RWPE2 (cell line): ENCODE data around the gene REM2.
A peak's percentile ranks its signal among the peaks of the same experiment; 100 is the strongest.
"Not testable (repeated sequence)": the region's sequence is repeated elsewhere in the genome, so short reads cannot be mapped to it uniquely, and the experiment has no call there.

Source experiments
- ATAC-seq: fragments of 200-7000 bp; cut with Tn5 transposase; 3 replicates; pipeline ENCODE4 v1.9.1; 2021; ENCODE audit warnings: low read depth
- DNase-seq: peaks from one replicate; pipeline ENCODE4 v3.0.0-alpha.2; 2020; ENCODE audit warnings: low spot score
- H3K27ac ChIP-seq: fragments of 450-650 bp; 2 replicates; pipeline ENCODE4 v1.5.1; 2017; ENCODE audit warnings: mild to moderate bottlenecking; ENCODE audit not compliant: poor library complexity, severe bottlenecking
- H3K27me3 ChIP-seq: fragments of 250-450 bp; sonication (Bioruptor Pico); 2 replicates; pipeline ENCODE4 v1.5.1; 2021; ENCODE audit warnings: mild to moderate bottlenecking, moderate library complexity; ENCODE audit not compliant: insufficient read depth, poor library complexity, severe bottlenecking
- H3K36me3 ChIP-seq: fragments of 250-450 bp; sonication (Bioruptor Pico); 2 replicates; pipeline ENCODE4 v1.5.1; 2020; ENCODE audit warnings: low read depth, mild to moderate bottlenecking, moderate library complexity
- H3K4me1 ChIP-seq: fragments of 250-450 bp; sonication (Bioruptor Pico); 2 replicates; pipeline ENCODE4 v1.5.1; 2021; ENCODE audit warnings: mild to moderate bottlenecking, moderate library complexity; ENCODE audit not compliant: insufficient read depth, poor library complexity, severe bottlenecking
- H3K4me3 ChIP-seq: fragments of 250-450 bp; sonication (Bioruptor Pico); 2 replicates; pipeline ENCODE4 v1.5.1; 2021; ENCODE audit warnings: mild to moderate bottlenecking, moderate library complexity; ENCODE audit not compliant: severe bottlenecking
- H3K9me3 ChIP-seq: fragments of 250-450 bp; sonication (Bioruptor Pico); 2 replicates; pipeline ENCODE4 v1.5.1; 2021; ENCODE audit warnings: mild to moderate bottlenecking, moderate library complexity; ENCODE audit not compliant: severe bottlenecking
- TF ChIP-seq, protein P1 (sequence below): fragments of 450-650 bp; IDR thresholded peaks from one replicate; pipeline ENCODE4 v1.5.1; 2017; ENCODE audit warnings: mild to moderate bottlenecking, moderate library complexity; ENCODE audit not compliant: poor library complexity, severe bottlenecking

REM2 gene

DNA sequence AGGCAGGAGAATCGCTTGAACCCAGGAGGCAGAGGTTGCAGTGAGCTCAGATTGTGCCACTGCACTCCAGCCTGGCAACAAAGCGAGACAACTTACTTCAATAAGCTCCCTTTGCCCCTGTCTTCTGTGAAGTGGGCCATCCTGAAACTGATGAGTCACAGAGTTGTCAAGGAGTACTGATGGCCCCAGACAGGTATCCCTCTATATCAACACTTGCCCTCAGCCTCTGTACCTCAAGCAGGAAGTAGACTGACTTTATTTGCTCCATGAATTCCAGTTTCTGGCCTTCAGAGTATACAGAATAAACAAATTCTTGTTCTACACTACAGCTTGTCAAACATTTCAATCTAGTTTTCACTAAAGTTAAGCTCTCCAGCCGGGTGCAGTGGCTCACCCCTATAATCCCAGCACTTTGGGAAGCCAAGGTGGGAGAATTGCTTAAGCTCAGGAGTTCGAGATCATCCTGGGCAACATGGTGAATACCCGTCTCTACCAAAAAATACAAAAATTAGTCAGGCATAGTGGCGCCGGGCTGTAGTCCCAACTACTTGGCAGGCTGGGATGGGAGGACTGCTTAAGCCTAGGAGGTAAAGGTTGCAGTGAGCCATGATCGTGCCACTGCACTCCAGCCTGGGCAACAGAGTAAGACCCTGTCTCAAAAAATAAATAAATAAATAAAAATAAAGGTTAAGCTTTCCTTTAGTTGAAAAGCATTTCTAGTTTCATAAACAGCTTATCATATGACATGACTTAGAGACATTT lies 27.9 kb upstream of the REM2 start:
- Histone ChIP-seq H3K4me1 (peaks cover 28% of the 10 kb centered on the region), H3K9me3 (no peaks in the 10 kb centered on the region), H3K27me3 (no peaks in the 10 kb centered on the region), H3K4me3 (no peak overlapping the region), H3K27ac (no peak overlapping the region), H3K36me3 (no peaks in the 10 kb centered on the region)
- TF ChIP-seq, protein P1, sequence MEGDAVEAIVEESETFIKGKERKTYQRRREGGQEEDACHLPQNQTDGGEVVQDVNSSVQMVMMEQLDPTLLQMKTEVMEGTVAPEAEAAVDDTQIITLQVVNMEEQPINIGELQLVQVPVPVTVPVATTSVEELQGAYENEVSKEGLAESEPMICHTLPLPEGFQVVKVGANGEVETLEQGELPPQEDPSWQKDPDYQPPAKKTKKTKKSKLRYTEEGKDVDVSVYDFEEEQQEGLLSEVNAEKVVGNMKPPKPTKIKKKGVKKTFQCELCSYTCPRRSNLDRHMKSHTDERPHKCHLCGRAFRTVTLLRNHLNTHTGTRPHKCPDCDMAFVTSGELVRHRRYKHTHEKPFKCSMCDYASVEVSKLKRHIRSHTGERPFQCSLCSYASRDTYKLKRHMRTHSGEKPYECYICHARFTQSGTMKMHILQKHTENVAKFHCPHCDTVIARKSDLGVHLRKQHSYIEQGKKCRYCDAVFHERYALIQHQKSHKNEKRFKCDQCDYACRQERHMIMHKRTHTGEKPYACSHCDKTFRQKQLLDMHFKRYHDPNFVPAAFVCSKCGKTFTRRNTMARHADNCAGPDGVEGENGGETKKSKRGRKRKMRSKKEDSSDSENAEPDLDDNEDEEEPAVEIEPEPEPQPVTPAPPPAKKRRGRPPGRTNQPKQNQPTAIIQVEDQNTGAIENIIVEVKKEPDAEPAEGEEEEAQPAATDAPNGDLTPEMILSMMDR: no peak
- ATAC-seq (no peak), DNase-seq (peak; percentile 19)

DNA sequence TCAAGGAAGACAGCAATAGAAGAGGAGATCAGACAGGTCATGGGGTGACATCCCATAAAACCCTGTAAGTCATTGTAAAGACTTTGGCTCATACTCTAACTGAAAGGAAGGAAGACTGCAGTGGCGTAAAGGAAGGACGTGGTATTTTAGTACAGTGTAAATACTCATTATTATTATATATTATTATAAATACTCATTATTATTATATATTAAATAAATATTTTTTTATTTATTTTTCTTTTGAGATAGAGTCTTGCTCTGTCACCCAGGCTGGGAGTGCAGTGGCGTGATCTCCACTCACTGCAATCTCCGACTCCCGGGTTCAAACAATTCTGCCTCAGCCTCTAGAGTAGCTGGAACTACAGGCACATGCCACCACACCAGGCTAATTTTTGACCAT lies 26.6 kb upstream of the REM2 start:
- H3K4me1 ChIP-seq: peaks cover 15% of the 10 kb centered on the region
- no peak for ATAC-seq
- H3K9me3 ChIP-seq: no peaks in the 10 kb centered on the region
- H3K36me3 ChIP-seq: no peaks in the 10 kb centered on the region
- DNase-seq: no peak
- H3K27ac ChIP-seq: no peak overlapping the region
- TF ChIP-seq, protein P1: no peak
- H3K4me3 ChIP-seq: no peak overlapping the region
- H3K27me3 ChIP-seq: no peaks in the 10 kb centered on the region

DNA sequence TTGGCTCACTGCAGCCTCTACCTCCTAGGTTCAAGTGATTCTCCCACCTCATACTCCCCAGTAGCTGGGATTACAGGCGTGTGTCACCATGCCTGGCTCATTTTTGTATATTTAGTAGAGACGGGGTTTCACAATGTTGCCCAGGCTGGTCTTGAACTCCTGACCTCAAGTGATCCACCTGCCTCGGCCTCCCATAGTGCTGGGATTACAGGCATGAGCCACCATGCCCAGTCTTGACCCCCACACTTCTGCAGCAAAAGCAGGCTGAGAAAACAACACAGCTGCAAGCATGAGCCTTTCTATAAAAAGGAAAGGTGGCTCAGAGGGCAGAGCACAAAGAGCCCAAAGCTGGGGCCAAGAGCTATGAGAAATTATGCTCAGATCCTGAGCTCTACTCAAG lies 22.6 kb upstream of the REM2 start:
- DNase-seq: peak; percentile 9
- H3K27ac ChIP-seq, H3K36me3 ChIP-seq, H3K4me1 ChIP-seq, H3K4me3 ChIP-seq, H3K9me3 ChIP-seq, H3K27me3 ChIP-seq, ATAC-seq: not testable (repeated sequence)

DNA sequence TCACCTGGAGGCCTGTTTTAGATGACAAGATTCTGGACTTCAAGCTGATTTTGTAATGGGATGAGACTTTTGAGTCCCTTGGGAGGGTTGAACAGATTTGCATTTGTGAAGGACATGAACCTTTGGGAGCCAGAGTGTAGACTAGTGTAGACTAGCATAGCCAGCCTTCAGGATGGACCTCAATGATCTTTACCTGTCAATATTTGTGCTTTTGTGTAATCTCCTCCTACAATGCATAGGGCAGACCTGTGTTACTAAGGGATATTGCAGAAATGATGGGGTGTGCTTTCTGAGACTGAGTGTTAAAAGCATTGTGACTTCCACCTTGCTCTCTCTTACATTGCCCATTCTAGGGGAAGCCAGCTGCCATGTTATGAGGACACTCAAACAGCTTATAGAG lies 21.4 kb upstream of the REM2 start:
- H3K4me3 ChIP-seq: no peak overlapping the region
- no peaks in the 10 kb centered on the region for H3K27me3 ChIP-seq
- ATAC-seq: no peak
- H3K9me3 ChIP-seq: no peaks in the 10 kb centered on the region
- TF ChIP-seq, protein P1: no peak
- DNase-seq: peak; percentile 38
- H3K36me3 ChIP-seq: no peaks in the 10 kb centered on the region
- H3K27ac ChIP-seq: no peak overlapping the region
- no peaks in the 10 kb centered on the region for H3K4me1 ChIP-seq

DNA sequence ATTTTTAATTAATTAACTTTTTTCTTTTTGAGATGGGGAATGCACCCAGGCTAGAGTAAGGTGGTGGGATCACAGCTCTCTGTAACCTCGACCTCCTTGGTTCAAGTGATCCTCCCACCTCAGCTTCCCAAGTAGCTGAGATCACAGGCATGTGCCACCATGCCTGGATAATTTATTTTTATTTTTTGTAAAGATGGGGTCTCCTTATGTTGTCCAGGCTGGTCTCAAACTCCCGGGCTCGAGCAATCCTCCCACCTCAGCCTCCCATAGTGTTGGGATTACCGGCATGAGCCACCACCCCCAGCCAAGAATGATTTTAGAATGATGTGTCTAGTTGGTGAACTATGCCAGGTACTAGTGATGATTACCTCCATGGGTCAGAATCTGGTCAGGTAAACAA lies 18.0 kb upstream of the REM2 start:
- peak; percentile 19 for DNase-seq
- no peaks in the 10 kb centered on the region for H3K4me1 ChIP-seq
- H3K4me3 ChIP-seq: no peak overlapping the region
- H3K36me3 ChIP-seq: no peaks in the 10 kb centered on the region
- no peaks in the 10 kb centered on the region for H3K9me3 ChIP-seq
- TF ChIP-seq, protein P1: no peak
- no peak overlapping the region for H3K27ac ChIP-seq
- ATAC-seq: no peak
- H3K27me3 ChIP-seq: no peaks in the 10 kb centered on the region
